Neural crest cell (in vitro differentiated cells): ENCODE data around the gene DOCK4. TPM values are rescaled to one million over a fixed set of nuclear protein-coding genes. Genes with fewer than 3 reads are reported as not detected.

Source experiments
- DNase-seq: peaks from one replicate; pipeline ENCODE4 v3.0.0; 2021; ENCODE audit warnings: low read depth, mixed read lengths, low spot score
- H3K27ac Mint-ChIP-seq: one replicate; pipeline ENCODE4 v1.8.0; 2021; ENCODE audit warnings: mild to moderate bottlenecking, mixed read lengths; ENCODE audit not compliant: unreplicated experiment
- H3K27me3 Mint-ChIP-seq: 2 replicates; pipeline ENCODE4 v1.8.0; 2021; ENCODE audit warnings: low read depth, mild to moderate bottlenecking, mixed read lengths
- H3K36me3 Mint-ChIP-seq: 2 replicates; pipeline ENCODE4 v1.8.0; 2021; ENCODE audit warnings: low read depth, mild to moderate bottlenecking, mixed read lengths
- H3K4me1 Mint-ChIP-seq: 2 replicates; pipeline ENCODE4 v1.8.0; 2021; ENCODE audit warnings: mixed read lengths
- H3K4me3 Mint-ChIP-seq: one replicate; pipeline ENCODE4 v1.8.0; 2021; ENCODE audit warnings: mild to moderate bottlenecking, mixed read lengths
- H3K9me3 Mint-ChIP-seq: 2 replicates; pipeline ENCODE4 v1.8.0; 2021; ENCODE audit warnings: mixed read lengths
- CTCF ChIP-seq: fragments of 200-600 bp; sonication (generic); conservative IDR thresholded peaks from 2 replicates; pipeline ENCODE4 v1.5.0; 2021; ENCODE audit warnings: antibody characterized with exemption, mild to moderate bottlenecking
- long read RNA-seq: library from polyadenylated mRNA; unstranded; transcript quantifications from one replicate; pipeline ENCODE4 v2.0.0, GENCODE V29; 2020
- total RNA-seq: library from RNA; stranded (reverse); gene quantifications from 2 replicates; pipeline ENCODE4 v1.2.1, GENCODE V29; 2021

DOCK4 gene
- total RNA-seq = 14.1 and 15.3 TPM in 2 replicates
- long read RNA-seq, partial matches to known transcripts = 4 of 5 reads
- long read RNA-seq, other reads (novel, unspliced or antisense) = 1 of 5 reads

DNA sequence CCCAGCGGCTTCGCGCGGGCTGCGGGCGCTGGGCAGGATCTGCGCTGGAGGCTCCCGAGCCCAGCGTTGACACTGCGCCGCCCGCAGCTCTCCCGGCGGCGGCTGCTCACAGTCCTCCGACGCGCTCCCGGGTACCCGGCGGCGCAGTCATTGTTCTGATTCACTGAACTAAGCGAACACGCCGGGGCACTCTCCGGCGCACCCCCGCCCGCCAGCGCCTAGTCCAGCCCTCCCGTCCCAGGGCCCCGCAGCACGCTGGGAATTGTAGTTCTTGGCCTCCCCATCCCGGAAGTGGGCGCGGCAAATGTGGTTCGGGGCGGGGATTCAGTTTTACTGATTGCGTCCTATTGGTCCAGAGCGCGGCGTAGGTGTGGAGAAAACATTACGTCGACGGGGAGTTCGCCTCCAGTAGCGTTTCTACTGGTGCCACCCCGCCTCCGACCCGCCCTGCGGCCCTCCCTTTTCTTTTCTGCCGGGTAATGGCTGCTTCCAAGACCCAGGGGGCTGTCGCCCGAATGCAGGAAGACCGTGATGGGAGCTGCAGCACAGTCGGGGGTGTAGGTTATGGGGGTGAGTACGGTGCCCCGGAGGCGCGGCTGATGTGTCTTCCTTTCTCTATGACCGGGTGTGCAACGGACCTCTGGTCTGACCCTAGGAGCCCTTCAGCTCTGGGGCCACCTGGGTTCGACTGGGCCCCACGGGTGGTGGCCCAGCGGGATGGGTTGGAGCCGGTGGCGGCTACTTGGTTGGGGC lies at the start of gene DOCK4, which contains the start of gene ZNF277:
DOCK4 (minus strand) TSS at position 162 of the 753 bp plus-strand sequence. CDS start 261 bp downstream, outside the sequence.
ZNF277 (plus strand) TSS at position 458 of the 753 bp plus-strand sequence; CDS start at position 480, 22 bp downstream.
- peak within 1 kb of the TSS; percentile 97 for H3K27ac Mint-ChIP-seq
- no peaks in the 10 kb centered on the region for H3K27me3 Mint-ChIP-seq
- H3K9me3 Mint-ChIP-seq = no peaks in the 10 kb centered on the region
- H3K36me3 Mint-ChIP-seq = no peaks in the 10 kb centered on the region
- DNase-seq = peak; percentile 99
- peaks cover 39% of the 10 kb centered on the region for H3K4me1 Mint-ChIP-seq
- H3K4me3 Mint-ChIP-seq = peak within 1 kb of the TSS; percentile 96
- TF ChIP-seq CTCF = no peak

DNA sequence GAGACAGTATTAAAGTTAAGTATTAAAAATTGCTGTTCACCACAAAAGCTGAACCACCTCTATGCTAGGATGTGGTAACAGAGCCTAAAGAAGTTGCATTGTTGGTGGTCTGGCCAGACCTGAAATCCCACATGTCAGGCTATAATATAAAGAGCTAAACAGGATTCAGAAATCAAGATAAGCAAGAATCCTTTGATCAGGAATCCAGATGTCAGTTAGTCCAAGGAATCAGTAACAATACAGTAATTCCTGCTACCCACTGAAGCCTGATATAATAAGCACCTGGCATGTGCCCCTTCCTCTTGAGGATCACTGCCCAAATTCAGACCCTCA lies 49.2 kb upstream of the DOCK4 start:
- Mint-ChIP-seq H3K27ac (no peak overlapping the region), H3K36me3 (no peaks in the 10 kb centered on the region), H3K4me1 (peaks cover 31% of the 10 kb centered on the region), H3K27me3 (peaks cover 6% of the 10 kb centered on the region), H3K4me3 (no peak overlapping the region), H3K9me3 (no peaks in the 10 kb centered on the region)
- TF ChIP-seq CTCF = no peak
- no peak for DNase-seq

GRCh38 chr7:112254709-112255387 lies 48.6 kb upstream of the DOCK4 start:
- TF ChIP-seq CTCF = no peak
- H3K4me3 Mint-ChIP-seq = no peak overlapping the region
- H3K9me3 Mint-ChIP-seq = no peaks in the 10 kb centered on the region
- no peak overlapping the region for H3K27ac Mint-ChIP-seq
- peaks cover 9% of the 10 kb centered on the region for H3K27me3 Mint-ChIP-seq
- DNase-seq = no peak
- peaks cover 31% of the 10 kb centered on the region for H3K4me1 Mint-ChIP-seq
- H3K36me3 Mint-ChIP-seq = no peaks in the 10 kb centered on the region

DNA sequence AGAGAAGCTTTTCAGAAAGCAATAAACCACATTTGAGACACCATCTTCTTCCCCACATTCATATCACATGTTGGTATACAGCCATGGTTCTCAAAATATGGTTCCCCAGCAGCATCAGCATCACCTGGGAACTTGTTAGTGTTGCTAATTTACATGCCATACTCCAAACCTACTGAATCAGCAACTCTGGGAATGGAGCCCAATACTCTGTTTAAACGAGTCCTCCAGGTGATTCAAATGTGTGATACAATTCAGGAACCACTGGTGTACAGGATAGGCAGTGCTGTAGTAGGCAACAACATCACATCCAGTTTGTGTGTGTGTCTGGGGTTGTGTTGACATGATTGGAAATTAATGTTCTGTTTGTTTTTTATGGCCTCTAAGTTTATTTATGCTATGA lies 48.0 kb upstream of the DOCK4 start:
- no peak for DNase-seq
- Mint-ChIP-seq H3K4me1 (peaks cover 31% of the 10 kb centered on the region), H3K36me3 (no peaks in the 10 kb centered on the region)

GRCh38 chr7:112252691-112253090 lies 46.5 kb upstream of the DOCK4 start:
- no peak overlapping the region for H3K4me3 Mint-ChIP-seq
- peaks cover 31% of the 10 kb centered on the region for H3K4me1 Mint-ChIP-seq
- H3K36me3 Mint-ChIP-seq = no peaks in the 10 kb centered on the region
- no peaks in the 10 kb centered on the region for H3K9me3 Mint-ChIP-seq
- TF ChIP-seq CTCF = no peak
- peaks cover 12% of the 10 kb centered on the region for H3K27me3 Mint-ChIP-seq
- no peak overlapping the region for H3K27ac Mint-ChIP-seq
- no peak for DNase-seq

More for the DNA sequence above, 48.0 kb upstream of the DOCK4 start:
- peaks cover 12% of the 10 kb centered on the region for H3K27me3 Mint-ChIP-seq
- no peak overlapping the region for H3K27ac Mint-ChIP-seq
- H3K4me3 Mint-ChIP-seq = no peak overlapping the region
- H3K9me3 Mint-ChIP-seq = no peaks in the 10 kb centered on the region
- no peak for TF ChIP-seq CTCF
